ENCODE data around the gene OR5D14. TPM values are rescaled to one million over a fixed set of nuclear protein-coding genes. Genes with fewer than 3 reads are reported as not detected.

Gene OR5D14
- not detected for total RNA-seq

DNA sequence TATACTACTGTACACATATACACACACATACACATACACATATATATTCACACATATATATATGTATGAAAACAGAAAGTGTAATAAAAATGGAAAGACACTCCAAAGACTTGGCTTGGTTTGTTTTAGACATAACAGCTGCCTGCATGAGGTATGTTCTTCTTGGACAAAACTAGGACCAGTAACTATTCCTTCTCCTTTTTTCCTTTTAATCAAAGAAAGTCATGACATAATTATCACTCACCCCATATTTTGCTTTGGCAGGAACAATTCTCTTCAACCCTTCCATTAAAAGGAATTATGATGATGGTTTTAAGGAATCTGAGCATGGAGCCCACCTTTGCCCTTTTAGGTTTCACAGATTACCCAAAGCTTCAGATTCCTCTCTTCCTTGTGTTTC lies at the start of gene OR5D14:
Gene OR5D14 (plus strand): TSS at position 301 of the 400 bp plus-strand sequence. CDS start 0 bp downstream, at position 301.
- DNase-seq (ENCODE audit: low spot score) = no peak

DNA sequence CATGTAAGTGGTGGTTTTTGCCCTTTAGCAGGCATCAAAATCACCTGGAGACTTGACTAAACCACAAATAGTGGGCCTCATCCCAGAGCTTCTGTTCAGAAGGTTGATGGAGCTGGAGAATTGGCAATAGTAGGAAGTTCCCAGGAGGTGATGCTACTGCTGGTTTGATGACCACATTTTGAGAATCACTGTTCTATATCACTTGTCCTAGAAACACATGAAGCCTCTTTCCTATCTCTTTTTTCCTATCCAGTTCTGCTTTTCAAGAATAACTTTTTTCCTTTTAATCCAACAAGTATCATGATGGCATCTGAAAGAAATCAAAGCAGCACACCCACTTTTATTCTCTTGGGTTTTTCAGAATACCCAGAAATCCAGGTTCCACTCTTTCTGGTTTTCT lies 22.2 kb upstream of the OR5D14 start, which contains the start of gene OR5D13:
Gene OR5D13 (plus strand): TSS at position 301 of the 400 bp plus-strand sequence. CDS start 0 bp downstream, at position 301.
- no peak for DNase-seq (ENCODE audit: low spot score)

DNA sequence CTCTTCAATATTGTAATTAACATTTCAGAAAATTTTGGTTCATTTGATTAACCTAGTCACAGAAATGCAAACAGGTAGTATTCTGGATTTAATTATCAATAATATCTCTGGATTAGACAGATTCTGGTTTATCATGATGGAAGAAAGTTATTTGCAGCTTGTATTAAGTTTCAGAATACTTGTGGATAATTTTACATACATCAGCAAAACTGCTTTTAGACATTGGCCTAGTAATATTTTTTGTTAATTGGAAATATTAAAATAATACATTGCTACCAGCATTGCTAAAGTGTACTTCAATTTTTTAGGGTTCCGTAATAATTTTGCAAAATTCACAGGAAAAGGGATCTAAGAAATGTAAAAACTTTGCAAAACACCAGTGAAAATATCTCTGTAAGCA lies 3.8 kb upstream of the OR5D14 start:
- no peak for DNase-seq (ENCODE audit: low spot score)

DNA sequence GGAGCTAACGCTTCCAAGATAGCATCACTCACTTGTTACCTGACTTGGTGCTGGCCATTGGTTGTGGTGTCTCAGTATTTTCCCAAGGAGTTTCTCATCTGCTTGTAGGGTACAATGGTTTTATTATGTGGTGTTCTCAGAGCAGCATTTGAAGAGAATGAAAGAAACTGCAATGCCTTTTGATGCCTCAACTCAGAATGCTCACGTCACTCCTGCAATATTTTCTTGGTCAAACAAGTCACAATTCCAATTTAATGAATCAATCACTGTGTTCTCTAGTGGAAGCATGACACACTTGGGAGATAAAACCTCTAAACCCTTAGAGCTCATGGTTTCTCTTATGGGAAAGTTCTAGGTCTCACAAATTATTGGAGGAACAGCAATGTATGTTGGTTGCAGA lies 2.0 kb upstream of the OR5D14 start:
- no peak for DNase-seq (ENCODE audit: low spot score)

DNA sequence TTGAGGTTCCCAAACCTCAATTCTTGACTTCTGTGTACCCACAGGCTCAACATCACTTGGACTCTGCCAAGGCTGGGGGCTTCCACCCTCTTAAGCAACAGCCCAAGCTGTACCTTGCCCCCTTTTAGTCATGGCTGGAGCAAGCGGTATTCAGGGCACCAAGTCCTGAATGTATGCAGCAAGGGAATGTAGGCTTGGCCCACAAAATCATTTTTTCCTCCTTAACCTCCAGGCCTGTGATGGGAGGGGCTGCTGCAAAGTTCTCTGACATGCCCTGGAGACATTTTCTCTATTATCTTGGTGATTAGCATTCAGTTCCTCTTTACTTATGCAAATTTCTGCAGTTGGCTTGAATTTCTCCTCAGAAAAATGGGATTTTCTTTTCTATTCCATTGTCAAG lies 10.9 kb downstream of the OR5D14 start:
- no peak for DNase-seq (ENCODE audit: low spot score)

DNA sequence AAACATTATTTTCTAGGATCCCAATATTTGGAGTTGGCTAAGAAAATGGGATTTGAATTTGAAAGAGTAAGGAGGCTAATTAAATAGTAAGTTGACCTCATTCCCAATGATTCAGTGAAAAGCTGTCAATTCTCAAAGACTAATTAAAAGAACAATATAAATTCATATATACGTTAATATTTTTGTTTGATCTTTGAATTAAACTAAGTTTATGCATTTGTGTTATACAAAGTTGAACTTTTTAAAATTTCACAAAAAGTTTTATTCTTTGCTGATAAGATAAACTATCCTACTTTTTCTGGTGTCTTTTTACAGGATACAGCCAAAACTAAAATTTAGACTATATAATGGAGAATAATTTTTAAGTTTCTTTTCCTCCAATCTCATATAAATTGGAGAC lies 15.7 kb downstream of the OR5D14 start, which contains the start of gene OR5L1:
Gene OR5L1 (plus strand): TSS at position 301 of the 400 bp plus-strand sequence. CDS start 100 bp downstream, outside the sequence.
- DNase-seq (ENCODE audit: low spot score) = no peak

DNA sequence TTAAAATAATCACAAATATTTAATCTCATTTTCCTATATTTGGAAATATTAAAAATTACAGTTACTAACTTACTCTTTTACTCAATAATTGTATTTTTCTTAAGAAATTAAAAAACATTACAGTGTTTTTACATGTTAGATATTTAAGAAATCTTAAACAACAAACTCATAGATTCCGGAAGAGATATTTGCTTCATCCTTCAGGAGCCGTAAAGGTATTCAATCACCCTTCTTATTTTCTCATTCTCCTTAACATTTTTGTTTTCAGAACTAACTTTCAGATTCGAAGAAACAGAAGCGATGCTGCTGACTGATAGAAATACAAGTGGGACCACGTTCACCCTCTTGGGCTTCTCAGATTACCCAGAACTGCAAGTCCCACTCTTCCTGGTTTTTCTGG lies 24.0 kb downstream of the OR5D14 start, which contains the start of gene OR5D18:
Gene OR5D18 (plus strand): TSS at position 301 of the 400 bp plus-strand sequence. CDS start 0 bp downstream, at position 301.
- DNase-seq (ENCODE audit: low spot score) = no peak

DNA sequence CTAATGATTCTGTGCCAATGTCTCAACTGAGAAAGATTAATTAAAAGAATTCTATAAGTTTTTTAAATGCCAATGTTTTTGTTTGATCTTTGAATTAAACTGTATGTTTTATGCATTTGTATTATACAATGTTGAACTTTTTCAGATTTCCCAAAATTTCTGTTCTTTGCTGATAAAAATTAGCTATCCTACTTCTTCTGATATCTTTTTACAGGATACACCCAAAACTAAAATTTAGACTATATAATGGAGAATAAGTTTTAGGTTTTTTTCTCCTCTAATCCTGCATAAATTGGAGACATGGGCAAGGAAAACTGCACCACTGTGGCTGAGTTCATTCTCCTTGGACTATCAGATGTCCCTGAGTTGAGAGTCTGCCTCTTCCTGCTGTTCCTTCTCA lies 31.6 kb downstream of the OR5D14 start, which contains the start of gene OR5L2:
Gene OR5L2 (plus strand): TSS at position 301 of the 400 bp plus-strand sequence. CDS start 0 bp downstream, at position 301.
- DNase-seq (ENCODE audit: low spot score) = no peak

DNA sequence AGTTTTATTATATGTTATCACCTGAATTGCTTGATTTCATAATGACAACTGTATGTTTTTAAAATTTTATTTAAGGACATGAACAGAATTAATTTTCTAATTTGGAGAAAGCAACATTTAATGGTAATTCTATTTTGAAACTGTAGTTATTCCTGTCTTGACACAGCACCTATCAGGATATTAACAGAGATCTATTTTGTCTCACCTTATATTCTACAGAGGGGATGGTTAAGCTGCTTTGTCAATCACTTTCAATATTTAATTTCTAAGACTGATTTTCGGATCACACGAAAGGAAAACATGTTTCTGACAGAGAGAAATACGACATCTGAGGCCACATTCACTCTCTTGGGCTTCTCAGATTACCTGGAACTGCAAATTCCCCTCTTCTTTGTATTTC lies 43.1 kb downstream of the OR5D14 start, which contains the start of gene OR5D16:
Gene OR5D16 (plus strand): TSS at position 301 of the 400 bp plus-strand sequence. CDS start 0 bp downstream, at position 301.
- DNase-seq (ENCODE audit: low spot score) = no peak

Other genes with a start within 250 kb of the OR5D14 start
- not detected for gene OR4C15, start 241.1 kb upstream of the OR5D14 start, total RNA-seq
- gene OR4C16, start 223.4 kb upstream of the OR5D14 start, total RNA-seq = not detected
- not detected for gene OR4C11, start 187.9 kb upstream of the OR5D14 start, total RNA-seq
- not detected for gene OR4P4, start 160.4 kb upstream of the OR5D14 start, total RNA-seq
- not detected for gene OR4S2, start 147.2 kb upstream of the OR5D14 start, total RNA-seq
- gene OR4C6, start 133.4 kb upstream of the OR5D14 start, total RNA-seq = not detected
- gene OR5D13, start 22.1 kb upstream of the OR5D14 start, total RNA-seq = not detected
- gene OR5L1, start 15.8 kb downstream of the OR5D14 start, total RNA-seq = not detected
- not detected for gene OR5D18, start 24.1 kb downstream of the OR5D14 start, total RNA-seq
- not detected for gene OR5L2, start 31.7 kb downstream of the OR5D14 start, total RNA-seq
- gene OR5D16, start 43.2 kb downstream of the OR5D14 start, total RNA-seq = not detected
- not detected for gene TRIM51, start 87.7 kb downstream of the OR5D14 start, total RNA-seq
- gene OR5W2, start 119.0 kb downstream of the OR5D14 start, total RNA-seq = not detected
- not detected for gene OR5I1, start 140.8 kb downstream of the OR5D14 start, total RNA-seq
- not detected for gene OR10AG1, start 174.4 kb downstream of the OR5D14 start, total RNA-seq
- gene OR5F1, start 199.1 kb downstream of the OR5D14 start, total RNA-seq = not detected
- gene OR5AS1, start 232.1 kb downstream of the OR5D14 start, total RNA-seq = not detected

Measured in ureter (tissue), 1 donor.